ENCODE measurements around the gene SMARCAL1.

SMARCAL1 gene

GRCh38 chr2:216428618-216429350 is 16.5 kb downstream of the SMARCAL1 start:
- no peak for DNase-seq

GRCh38 chr2:216429428-216429827 is 17.1 kb downstream of the SMARCAL1 start:
- DNase-seq = no peak

- DNase-seq = no peak
These were observed 18.7 kb downstream of the SMARCAL1 start for GRCh38 chr2:216430811-216431530.

DNA sequence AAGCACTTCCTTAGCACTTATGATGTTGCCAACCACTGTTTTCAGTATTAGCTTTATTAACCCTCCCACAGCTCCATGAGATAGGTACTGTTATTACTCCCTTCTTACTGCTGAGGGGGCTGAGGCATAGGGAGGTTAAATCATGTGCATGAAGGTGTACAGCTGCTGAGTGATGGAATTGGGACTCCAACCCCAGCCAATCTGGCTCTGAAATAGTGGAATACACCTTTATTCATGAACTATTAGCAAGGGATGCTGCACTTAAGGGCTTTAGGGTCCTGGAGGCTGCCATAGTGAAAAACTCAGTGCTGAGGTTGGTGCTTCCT is 19.2 kb downstream of the SMARCAL1 start:
- no peak for DNase-seq

DNA sequence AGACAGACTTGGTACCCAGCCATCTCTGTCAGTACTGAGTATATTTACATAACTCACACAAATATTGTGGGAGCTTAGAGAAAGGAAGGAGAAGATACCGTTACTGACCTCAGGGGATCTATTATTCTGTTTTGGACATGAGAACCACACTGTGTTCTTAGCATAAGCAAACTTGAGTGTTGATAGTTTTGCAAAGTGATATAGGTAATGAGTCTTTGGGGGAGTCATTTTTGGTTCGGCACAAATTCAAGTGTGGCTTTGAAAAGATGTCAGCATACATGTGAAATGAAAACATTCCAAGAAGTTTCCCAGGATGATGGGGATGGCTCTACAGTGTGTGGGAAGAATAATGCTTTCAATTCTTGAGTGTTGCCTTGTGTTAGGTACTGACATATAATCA is 24.1 kb downstream of the SMARCAL1 start:
- no peak for DNase-seq

- DNase-seq = no peak
These were observed 29.2 kb downstream of the SMARCAL1 start for GRCh38 chr2:216441308-216442010.

GRCh38 chr2:216445501-216445900 is 33.2 kb downstream of the SMARCAL1 start:
- peak; percentile 89 for DNase-seq

GRCh38 chr2:216446343-216446742 is 34.1 kb downstream of the SMARCAL1 start:
- peak; percentile 58 for DNase-seq

- DNase-seq = no peak
These were observed 35.0 kb downstream of the SMARCAL1 start for GRCh38 chr2:216447293-216447692.

DNA sequence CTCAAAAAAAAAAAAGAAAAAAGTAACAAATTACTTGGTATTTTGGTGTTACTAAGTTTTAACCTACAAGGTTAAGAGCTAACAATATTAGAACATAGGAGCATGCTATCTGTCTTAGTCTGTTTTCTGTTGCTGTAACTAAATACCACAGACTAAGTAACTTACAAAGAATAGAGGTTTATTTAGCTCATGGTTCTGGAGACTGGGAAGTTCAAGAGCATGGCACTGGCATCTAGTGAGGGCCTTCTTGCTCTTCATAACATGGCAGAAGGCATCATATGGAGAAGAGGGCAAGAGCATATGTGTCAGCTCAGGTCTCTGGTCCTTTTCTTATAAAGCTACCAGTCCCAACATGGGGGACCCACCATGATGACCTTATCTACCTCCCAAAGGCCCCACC is 36.5 kb downstream of the SMARCAL1 start:
- no peak for DNase-seq

- no peak for DNase-seq
These were observed 38.1 kb downstream of the SMARCAL1 start for GRCh38 chr2:216450346-216450745.

- no peak for DNase-seq
These were observed 38.5 kb downstream of the SMARCAL1 start for GRCh38 chr2:216450784-216451183.

GRCh38 chr2:216453955-216454614 is 41.8 kb downstream of the SMARCAL1 start:
- no peak for DNase-seq

GRCh38 chr2:216463148-216463547 is 50.9 kb downstream of the SMARCAL1 start:
- no peak for DNase-seq

DNA sequence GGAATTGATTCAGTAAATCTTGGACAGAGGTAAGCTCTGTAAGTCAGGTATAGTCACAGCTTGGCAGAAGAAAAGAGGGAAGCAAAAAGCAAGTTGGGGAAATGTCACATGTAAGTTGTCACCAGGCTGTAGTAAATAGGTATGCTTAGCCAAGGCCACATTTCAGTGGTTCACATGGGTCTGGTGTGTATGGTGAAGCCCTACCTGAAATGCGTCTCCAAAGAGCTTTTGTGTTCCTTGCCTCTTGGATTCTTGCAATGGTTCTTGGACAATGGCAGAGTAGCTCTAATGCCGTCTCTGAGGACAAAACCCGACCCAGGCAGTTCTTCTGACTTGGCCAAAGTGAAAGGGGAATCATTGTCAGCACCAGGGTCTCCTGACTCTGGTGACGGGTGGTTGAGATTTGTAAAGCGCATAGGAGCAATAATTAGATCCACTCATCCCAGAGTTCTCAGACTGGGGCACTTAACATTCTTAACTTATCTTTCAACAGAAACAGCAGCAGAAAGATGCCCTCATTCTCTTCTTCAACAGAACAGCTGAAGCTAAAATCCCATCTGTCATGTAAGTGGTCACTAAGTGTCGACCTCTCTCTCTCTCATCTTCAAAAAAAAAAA is 51.9 kb downstream of the SMARCAL1 start:
- DNase-seq = no peak

DNA sequence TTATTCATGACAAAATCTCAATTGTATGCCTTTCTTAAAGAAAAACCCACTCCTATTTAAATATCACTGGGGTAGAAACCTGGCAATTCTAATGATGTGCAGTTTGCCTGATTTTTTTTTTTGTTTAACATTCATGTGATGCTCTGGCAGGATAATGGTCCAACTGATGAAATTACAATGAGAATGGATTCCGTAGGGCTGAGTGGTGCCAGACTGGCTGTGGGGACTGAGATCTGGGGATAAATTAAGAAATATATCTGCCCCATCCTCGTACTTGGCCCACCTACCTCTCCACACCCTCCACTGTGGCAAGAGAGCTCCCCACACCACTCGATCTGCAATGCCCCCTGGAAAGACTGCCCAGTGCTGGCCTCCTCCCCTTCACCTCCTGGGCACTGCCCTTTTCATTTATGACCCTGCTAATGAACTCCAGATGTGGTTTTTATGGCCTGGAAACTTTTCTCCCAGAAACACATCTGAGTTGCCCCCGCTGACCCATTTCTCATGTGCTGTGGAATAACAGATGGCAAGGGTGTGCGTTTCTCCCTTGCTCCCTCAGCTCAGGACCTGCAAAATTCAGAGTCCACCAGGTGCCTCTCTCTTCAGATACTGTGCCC is 53.4 kb downstream of the SMARCAL1 start:
- peak; percentile 56 for DNase-seq

DNA sequence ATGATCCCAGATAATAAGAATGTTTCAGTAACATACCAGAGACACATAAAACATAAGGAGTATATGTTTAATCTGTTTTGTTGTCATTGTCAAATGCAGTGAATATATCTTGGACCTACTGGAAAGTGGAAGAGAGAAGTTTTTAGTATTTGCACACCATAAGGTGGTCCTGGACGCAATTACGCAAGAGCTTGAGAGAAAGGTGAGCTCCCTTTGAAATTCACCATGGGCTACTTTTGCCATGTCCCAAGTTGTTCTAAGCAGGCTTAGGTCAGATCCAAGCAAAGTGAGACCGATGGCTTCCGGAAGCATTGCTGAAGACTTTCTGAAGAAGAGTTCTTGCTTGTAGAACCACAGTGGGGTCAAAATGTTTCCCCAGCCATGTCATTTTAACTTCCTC is 55.6 kb downstream of the SMARCAL1 start:
- no peak for DNase-seq

- DNase-seq = no peak
These were observed 57.4 kb downstream of the SMARCAL1 start for GRCh38 chr2:216469661-216470060.

DNA sequence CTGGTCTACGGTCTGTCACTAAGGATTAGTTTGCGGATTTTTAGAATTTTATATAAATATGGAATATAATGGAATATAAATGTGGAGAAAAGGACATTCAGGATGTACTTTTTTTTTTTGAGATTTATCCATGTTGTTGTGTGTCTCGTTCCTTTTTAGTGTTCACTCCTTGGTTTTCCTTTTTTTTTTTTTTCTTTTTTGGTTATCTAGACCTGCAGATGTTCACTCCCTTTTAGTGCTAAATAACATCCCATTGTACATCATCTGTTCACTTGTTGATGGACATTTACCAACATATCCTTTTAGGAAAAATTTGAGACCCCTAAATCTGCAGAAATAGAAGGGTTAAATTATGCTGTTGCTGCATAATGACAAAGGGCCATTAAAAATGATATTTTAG is 60.9 kb downstream of the SMARCAL1 start:
- DNase-seq = no peak

GRCh38 chr2:216474925-216475670 is 62.8 kb downstream of the SMARCAL1 start:
- no peak for DNase-seq

DNA sequence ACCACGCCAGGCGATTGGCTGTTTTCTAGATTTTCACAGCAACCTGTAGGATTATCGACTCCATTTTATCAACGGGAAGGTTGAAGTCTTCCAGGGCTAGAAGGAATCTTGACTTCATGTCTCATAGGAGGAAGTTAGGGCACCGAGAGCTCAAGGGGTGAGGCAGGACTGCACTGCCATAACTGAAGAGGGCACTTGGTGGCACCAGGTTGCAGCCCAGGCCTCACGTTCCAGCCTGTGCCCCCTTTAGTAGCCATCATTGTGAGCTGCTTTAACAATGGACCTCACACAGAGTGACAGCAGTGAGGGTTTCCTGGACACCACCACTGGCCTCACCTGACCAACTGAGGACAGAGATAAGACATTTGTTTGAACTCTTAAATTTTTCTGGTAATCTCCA is 63.5 kb downstream of the SMARCAL1 start:
- no peak for DNase-seq
